Measurements from ENCODE around the gene PEAR1. TPM values are rescaled to one million over a fixed set of nuclear protein-coding genes. Genes with fewer than 3 reads are reported as not detected.
A peak's percentile ranks its signal among the peaks of the same experiment; 100 is the strongest.

PEAR1 gene
- total RNA-seq, 1 experiment from 2014 or later: 9.8 TPM

DNA sequence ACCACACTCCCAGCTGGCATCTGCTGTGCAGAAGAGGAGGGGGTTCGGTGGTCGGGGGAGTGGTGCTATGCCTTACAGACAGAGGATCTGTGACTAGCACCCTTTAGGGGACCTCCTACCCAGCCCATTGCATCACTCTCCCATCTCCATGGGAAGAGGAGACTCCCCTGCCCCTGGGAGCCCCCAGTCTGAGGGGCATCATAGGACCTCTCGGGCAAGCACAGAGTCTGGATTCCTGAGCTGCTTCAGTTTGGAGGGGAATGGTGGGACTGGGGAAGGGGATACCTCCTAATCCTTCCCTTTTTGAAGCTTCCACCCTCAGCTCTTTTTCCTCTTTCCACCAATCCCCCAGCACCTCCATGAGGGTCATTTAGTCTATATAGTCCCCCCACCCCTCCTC, 36.0 kb upstream of the PEAR1 start:
- no peak for DNase-seq
- no TSS peak for BruUV-seq (replicated peaks)
- Histone ChIP-seq H3K4me3 (no peak overlapping the region), H3K9me2 (ENCODE audit: insufficient read depth) (no peaks in the 10 kb centered on the region), H3K4me2 (no peak overlapping the region), H4K20me1 (ENCODE audit: insufficient read depth) (no peaks in the 10 kb centered on the region), H3K79me2 (ENCODE audit: low read depth) (no peaks in the 10 kb centered on the region), H3K36me3 (ENCODE audit: low read depth) (no peaks in the 10 kb centered on the region), H2AFZ (no peak overlapping the region), H3K4me1 (replicated peaks; ENCODE audit: insufficient read depth) (peaks cover 12% of the 10 kb centered on the region), H3K9me3 (ENCODE audit: insufficient read depth, low read depth) (no peaks in the 10 kb centered on the region), H3F3A (ENCODE audit: insufficient read depth, low read depth) (no peaks in the 10 kb centered on the region), H3K27ac (no peak overlapping the region), H3K27me3 (ENCODE audit: insufficient read depth, low read depth) (peaks cover 64% of the 10 kb centered on the region)
- intact Hi-C loops (cut with micrococcal nuclease; ENCODE audit: unreplicated experiment): no loop called here
- CTCF ChIA-PET: interaction anchor here (0.5 to 0.7 kb wide), 2 partner anchors 59 to 145 kb away, joined by 6 read pairs; no protein-coding TSS in a partner anchor
- POLR2A ChIA-PET (ENCODE audit: unreplicated experiment): no interaction called here
- TF ChIP-seq, protein P1, sequence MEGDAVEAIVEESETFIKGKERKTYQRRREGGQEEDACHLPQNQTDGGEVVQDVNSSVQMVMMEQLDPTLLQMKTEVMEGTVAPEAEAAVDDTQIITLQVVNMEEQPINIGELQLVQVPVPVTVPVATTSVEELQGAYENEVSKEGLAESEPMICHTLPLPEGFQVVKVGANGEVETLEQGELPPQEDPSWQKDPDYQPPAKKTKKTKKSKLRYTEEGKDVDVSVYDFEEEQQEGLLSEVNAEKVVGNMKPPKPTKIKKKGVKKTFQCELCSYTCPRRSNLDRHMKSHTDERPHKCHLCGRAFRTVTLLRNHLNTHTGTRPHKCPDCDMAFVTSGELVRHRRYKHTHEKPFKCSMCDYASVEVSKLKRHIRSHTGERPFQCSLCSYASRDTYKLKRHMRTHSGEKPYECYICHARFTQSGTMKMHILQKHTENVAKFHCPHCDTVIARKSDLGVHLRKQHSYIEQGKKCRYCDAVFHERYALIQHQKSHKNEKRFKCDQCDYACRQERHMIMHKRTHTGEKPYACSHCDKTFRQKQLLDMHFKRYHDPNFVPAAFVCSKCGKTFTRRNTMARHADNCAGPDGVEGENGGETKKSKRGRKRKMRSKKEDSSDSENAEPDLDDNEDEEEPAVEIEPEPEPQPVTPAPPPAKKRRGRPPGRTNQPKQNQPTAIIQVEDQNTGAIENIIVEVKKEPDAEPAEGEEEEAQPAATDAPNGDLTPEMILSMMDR (conservative IDR thresholded peaks at IDR 0.05): no peak
- TF ChIP-seq EZH2 (IDR thresholded peaks at IDR 0.05; ENCODE audit: low read depth): no peak

DNA sequence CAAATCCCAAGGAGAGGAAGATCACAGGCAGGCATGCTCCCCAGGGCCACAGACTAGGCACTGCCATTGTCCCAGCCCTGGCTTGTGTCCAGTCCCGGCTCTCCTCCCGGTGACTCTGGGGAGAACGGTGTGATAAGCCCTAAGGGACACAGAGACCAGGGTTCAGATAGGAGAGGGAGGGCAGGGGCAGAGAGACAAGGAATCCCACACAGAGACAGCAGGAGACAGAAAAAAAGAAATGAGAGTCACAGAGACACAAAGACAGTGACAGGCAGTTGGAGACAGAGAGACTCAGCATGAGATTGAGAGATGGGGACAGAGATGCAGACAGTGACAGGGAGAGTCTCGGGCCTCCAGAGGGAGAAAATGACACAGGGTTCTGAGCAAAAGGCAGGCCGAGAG, 35.0 kb upstream of the PEAR1 start:
- no peaks in the 10 kb centered on the region for H3K79me2 ChIP-seq (ENCODE audit: low read depth)
- peaks cover 12% of the 10 kb centered on the region for H3K4me1 ChIP-seq (replicated peaks; ENCODE audit: insufficient read depth)
- POLR2A ChIA-PET (ENCODE audit: unreplicated experiment): interaction anchor here (0.6 kb wide), 1 partner anchor 77 kb away, joined by 3 read pairs; no protein-coding TSS in a partner anchor
- H3K4me2 ChIP-seq: peak overlapping the region; percentile 83
- H3K9me2 ChIP-seq (ENCODE audit: insufficient read depth): no peaks in the 10 kb centered on the region
- no peak overlapping the region for H3K27ac ChIP-seq
- BruUV-seq (replicated peaks): no TSS peak
- no peaks in the 10 kb centered on the region for H4K20me1 ChIP-seq (ENCODE audit: insufficient read depth)
- TF ChIP-seq, protein P1 (conservative IDR thresholded peaks at IDR 0.05): no peak
- no peak for TF ChIP-seq EZH2 (IDR thresholded peaks at IDR 0.05; ENCODE audit: low read depth)
- CTCF ChIA-PET: interaction anchor here (0.7 to 1.5 kb wide), 3 partner anchors 38 to 107 kb away, joined by 3 to 8 read pairs (median 3); partner anchors contain the start of gene HDGF
- H2AFZ ChIP-seq: no peak overlapping the region
- no peaks in the 10 kb centered on the region for H3F3A ChIP-seq (ENCODE audit: insufficient read depth, low read depth)
- no peaks in the 10 kb centered on the region for H3K9me3 ChIP-seq (ENCODE audit: insufficient read depth, low read depth)
- intact Hi-C loops (cut with micrococcal nuclease; ENCODE audit: unreplicated experiment): loop anchor here (2.0 kb wide), 2 partner anchors 170 to 232 kb away; no protein-coding TSS in a partner anchor
- peaks cover 64% of the 10 kb centered on the region for H3K27me3 ChIP-seq (ENCODE audit: insufficient read depth, low read depth)
- DNase-seq: no peak
- peak overlapping the region; percentile 40; the same call in 1 of the 2 replicates for H3K4me3 ChIP-seq
- no peaks in the 10 kb centered on the region for H3K36me3 ChIP-seq (ENCODE audit: low read depth)

DNA sequence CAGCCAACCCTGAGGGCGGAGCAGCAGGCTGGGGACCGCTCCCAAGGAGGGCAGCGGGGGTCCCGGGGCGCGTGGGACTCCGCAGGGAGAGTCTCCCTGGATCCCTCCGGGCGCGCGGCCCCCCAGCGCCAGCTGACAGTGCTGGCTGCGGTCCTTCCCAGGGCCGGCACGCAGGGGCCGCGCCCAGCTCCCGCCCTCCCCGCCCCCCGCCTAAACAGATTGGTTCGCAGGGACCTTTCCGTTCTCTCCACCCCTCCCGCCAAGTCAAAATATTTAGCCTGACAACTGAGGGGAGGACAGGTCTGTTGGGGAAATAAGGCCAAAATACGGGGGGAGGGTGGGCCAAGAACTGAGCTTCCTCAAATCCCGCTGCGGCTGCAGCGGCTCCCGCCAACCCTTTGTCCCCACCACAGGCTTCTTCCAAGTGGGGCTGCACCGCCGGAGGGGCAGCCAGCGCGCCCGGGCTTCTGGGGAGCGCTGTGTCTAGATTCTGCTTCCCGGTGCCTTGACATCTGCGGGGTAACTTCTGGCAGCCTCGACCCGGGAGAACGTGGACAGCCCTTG, 34.5 kb upstream of the PEAR1 start, which contains the start of gene INSRR:
TSS of gene INSRR (minus strand) at position 159 of the 564 bp plus-strand sequence. CDS start 496 bp downstream, outside the sequence.
- TF ChIP-seq, protein P1 (conservative IDR thresholded peaks at IDR 0.05): no peak
- TF ChIP-seq EZH2 (IDR thresholded peaks at IDR 0.05; ENCODE audit: low read depth): no peak; the same call in 1 of the 2 replicates
- H3K4me2 ChIP-seq: peak within 1 kb of the TSS; percentile 83
- intact Hi-C loops (cut with micrococcal nuclease; ENCODE audit: unreplicated experiment): loop anchor here (2.0 kb wide), 2 partner anchors 170 to 232 kb away; no protein-coding TSS in a partner anchor
- POLR2A ChIA-PET (ENCODE audit: unreplicated experiment): no interaction called here
- H3F3A ChIP-seq (ENCODE audit: insufficient read depth, low read depth): no peaks in the 10 kb centered on the region
- no peaks in the 10 kb centered on the region for H3K79me2 ChIP-seq (ENCODE audit: low read depth)
- H3K27ac ChIP-seq: no peak within 1 kb of the TSS
- H2AFZ ChIP-seq: peak within 1 kb of the TSS; percentile 24; the same call in 1 of the 2 replicates
- peaks cover 64% of the 10 kb centered on the region for H3K27me3 ChIP-seq (ENCODE audit: insufficient read depth, low read depth)
- peaks cover 12% of the 10 kb centered on the region for H3K4me1 ChIP-seq (replicated peaks; ENCODE audit: insufficient read depth)
- H3K9me3 ChIP-seq (ENCODE audit: insufficient read depth, low read depth): no peaks in the 10 kb centered on the region
- H3K36me3 ChIP-seq (ENCODE audit: low read depth): no peaks in the 10 kb centered on the region
- peak within 1 kb of the TSS; percentile 40; the same call in 1 of the 2 replicates for H3K4me3 ChIP-seq
- CTCF ChIA-PET: interaction anchor here (0.6 to 2.5 kb wide), 10 partner anchors 20 to 233 kb away, joined by 3 to 25 read pairs (median 6); partner anchors contain the start of gene HDGF
- H3K9me2 ChIP-seq (ENCODE audit: insufficient read depth): no peaks in the 10 kb centered on the region
- no TSS peak for BruUV-seq (replicated peaks)
- no peaks in the 10 kb centered on the region for H4K20me1 ChIP-seq (ENCODE audit: insufficient read depth)
- no peak for DNase-seq
